ENCODE data around the gene PCGF5.
A peak's percentile ranks its signal among the peaks of the same experiment; 100 is the strongest.
"Not testable (repeated sequence)": the region's sequence is repeated elsewhere in the genome, so short reads cannot be mapped to it uniquely, and the experiment has no call there.

Gene PCGF5

GRCh38 chr10:91220194-91220953 lies at the start of gene PCGF5:
PCGF5 (plus strand) TSS chr10:91220663; CDS start chr10:91222872, 2,209 bp downstream.
- DNase-seq (ENCODE audit: low spot score) = peak; percentile 90

DNA sequence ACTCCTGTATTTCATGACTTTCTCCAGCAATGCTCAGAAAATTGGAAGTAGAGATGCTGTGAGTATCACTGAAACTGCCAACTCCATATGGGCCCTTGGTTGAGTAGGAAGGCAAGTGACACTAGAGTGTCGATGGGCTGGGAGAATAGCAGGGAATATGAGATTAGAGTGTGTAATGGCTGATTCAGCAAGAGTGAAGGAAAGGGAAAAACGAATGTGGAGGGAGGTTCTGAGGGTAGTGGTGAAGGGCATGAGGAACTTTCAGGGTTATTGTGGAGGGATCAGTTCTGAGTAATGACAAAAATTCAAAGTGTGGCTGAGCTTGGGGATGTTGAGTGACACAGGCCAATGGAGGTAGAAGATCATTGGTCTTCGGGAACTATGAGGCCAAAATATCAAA lies 49.0 kb upstream of the PCGF5 start:
- DNase-seq (ENCODE audit: low spot score) = no peak

DNA sequence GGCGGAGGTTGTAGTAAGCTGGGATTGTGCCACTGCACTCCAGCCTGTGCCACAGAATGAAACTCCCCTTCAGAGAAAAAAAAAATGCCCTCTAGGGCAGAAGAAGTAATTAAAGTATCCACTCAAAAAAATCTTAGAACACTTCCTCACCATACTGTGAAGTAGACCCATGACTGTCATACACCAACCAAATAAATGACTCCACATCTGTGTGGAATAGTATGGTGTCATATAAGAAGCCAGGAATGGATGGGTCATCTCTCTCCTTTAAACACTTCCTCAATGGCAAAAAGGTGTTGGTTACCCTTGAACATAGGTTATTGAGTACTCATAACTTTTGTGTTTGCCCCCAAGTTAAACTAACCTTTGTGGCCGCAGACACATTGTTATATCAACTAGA lies 48.1 kb upstream of the PCGF5 start:
- DNase-seq (ENCODE audit: low spot score) = no peak

DNA sequence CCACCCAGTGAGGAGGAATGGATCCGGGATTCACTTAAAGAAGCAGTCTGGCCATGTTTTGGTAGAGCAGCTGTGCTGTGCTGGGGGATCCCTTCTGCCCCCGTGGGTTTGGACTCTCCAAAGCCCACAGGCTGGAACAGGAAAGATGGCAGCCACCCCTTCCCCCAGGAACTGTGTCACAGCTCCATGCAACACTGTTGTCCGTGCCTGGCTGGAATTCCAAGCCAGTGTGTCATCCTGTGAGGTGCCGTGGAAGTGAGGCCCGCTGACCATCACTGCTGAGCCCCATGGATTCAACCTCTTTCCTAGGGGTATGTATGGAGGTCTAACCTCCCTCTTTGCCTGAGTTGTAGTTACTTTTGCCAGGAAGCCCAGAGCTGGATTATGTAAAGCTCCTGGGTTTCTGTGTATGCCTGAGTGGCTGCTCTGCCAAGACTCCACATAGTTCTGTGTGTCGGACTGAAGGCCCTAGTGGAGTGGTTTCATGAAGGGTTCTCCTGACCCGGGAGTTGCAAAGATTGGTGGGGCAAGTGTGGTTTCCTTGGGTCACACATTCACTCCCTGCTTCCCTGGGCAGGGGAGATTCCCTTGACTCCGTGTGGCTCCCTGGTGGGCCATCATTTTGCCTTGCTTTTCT lies 35.1 kb upstream of the PCGF5 start:
- no peak for DNase-seq (ENCODE audit: low spot score)

- no peak for DNase-seq (ENCODE audit: low spot score)
Observed at GRCh38 chr10:91187156-91187555, 33.3 kb upstream of the PCGF5 start.

DNA sequence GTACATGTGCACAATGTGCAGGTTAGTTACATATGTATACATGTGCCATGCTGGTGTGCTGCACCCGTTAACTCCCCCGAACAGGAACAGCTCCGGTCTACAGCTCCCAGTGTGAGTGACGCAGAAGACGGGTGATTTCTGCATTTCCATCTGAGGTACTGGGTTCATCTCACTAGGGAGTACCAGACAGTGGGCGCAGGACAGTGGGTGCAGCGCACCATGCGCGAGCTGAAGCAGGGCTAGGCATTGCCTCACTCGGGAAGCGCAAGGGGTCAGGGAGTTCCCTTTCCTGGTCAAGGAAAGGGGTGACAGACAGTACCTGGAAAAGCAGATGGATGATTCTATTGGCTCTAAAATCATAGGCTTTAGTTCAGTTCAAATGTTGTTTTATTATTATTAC lies 32.5 kb upstream of the PCGF5 start:
- not testable (repeated sequence) for DNase-seq (ENCODE audit: low spot score)

- DNase-seq (ENCODE audit: low spot score) = no peak
Observed at GRCh38 chr10:91188889-91189288, 31.6 kb upstream of the PCGF5 start.

GRCh38 chr10:91190388-91190870 lies 30.0 kb upstream of the PCGF5 start:
- no peak for DNase-seq (ENCODE audit: low spot score)

DNA sequence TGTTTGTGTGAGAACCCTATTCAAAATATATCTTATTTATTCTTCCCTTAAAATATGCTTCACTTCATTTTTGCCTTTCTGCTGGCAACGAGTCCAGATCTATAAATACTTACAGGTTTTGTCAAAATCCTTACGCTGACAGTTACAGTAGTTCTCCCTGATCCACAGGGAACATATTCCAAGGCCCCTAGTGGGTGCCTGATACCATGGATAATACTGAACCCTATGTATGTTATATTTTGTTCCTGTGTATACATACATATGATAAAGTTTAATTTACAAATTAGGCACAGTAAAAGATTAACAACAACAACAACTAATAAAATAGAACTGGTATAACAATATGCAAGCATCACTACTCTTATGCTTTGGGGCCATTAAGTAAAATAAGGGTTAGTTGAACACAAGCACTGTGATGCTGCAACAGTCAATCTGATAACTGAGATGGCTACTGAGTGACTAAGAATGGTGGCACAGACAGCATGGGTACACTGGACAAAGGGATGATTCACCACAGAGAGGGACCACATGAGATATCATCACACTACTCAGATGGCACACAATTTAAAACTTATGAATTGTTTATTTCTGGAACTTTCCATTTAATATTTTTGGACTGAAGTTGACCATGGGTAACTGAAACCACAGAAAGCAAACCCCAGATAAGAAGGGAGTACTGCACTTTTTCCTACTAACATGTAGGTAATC lies 29.4 kb upstream of the PCGF5 start:
- no peak for DNase-seq (ENCODE audit: low spot score)

- DNase-seq (ENCODE audit: low spot score) = no peak
Observed at GRCh38 chr10:91191584-91191919, 28.9 kb upstream of the PCGF5 start.

DNA sequence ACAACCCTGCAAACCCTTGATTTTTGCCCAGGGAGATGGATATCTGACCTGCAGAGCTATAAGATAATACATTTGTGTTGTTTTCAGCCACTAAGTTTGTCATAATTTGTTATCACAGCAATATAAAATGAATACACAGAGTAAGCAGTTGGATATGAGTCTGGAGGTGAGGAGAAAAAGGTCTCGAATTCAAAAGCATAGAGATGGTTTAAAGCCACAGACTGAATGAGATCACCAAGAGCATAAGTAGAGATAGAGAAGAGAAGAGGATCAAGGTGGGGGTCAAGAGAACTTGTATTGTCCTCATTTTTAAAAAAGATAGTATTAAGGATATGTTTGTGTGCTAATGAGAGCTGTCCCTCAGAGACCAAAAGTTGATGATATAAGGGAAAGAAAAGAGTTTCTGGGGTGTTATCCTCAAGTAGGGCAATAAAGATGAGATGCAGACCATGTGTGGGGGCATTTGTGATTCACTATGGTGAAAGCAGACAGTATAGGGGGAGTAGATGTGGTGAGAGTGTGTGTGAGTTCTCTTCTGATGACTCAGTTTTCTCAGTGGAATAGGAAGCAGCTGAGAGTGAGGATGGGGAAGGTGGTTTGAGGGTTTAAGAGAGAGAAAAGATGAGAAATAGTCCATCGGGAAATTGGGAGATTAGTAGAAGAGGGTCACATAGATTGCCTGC lies 25.8 kb upstream of the PCGF5 start:
- no peak for DNase-seq (ENCODE audit: low spot score)

DNA sequence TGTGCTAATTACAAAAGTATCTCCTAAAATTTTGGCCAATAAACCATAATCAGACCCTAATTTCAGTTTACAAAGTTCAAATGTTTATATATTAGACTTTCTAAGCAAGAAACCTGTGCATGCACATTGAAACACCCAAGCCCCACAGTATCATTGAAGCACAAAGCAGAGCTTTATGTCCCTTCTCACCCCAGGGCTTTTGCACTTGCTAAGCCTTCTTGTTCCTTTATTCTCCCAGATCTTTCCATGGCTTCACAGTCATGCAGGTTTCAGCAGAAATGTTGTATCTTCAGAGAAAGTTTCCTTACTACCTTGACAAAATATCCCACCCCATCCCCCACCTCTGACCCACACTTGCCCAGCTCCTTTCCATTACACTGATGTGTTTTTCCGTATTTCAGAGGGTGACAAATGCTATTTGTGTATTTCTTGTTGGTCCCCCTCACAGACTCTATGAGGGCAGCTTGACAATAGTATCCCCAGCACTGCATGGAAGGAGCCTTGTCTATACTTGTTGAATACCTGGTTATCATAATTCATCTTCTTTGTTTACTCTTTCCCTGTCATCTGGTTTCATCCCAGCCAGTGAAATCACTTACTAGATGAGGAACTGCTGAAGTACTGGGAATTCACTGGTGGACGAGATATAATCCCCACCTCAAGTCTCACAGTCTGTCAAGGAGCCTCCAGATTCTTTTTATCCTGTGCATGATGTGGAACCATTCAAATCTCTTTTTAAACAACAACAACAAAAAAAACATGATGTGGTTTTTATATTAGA lies 24.0 kb upstream of the PCGF5 start:
- DNase-seq (ENCODE audit: low spot score) = no peak

- no peak for DNase-seq (ENCODE audit: low spot score)
Observed at GRCh38 chr10:91197127-91197526, 23.3 kb upstream of the PCGF5 start.

GRCh38 chr10:91198781-91199180 lies 21.7 kb upstream of the PCGF5 start:
- DNase-seq (ENCODE audit: low spot score) = no peak

GRCh38 chr10:91200314-91201212 lies 19.9 kb upstream of the PCGF5 start:
- DNase-seq (ENCODE audit: low spot score) = no peak

- DNase-seq (ENCODE audit: low spot score) = no peak
Observed at GRCh38 chr10:91201213-91201996, 19.1 kb upstream of the PCGF5 start.

DNA sequence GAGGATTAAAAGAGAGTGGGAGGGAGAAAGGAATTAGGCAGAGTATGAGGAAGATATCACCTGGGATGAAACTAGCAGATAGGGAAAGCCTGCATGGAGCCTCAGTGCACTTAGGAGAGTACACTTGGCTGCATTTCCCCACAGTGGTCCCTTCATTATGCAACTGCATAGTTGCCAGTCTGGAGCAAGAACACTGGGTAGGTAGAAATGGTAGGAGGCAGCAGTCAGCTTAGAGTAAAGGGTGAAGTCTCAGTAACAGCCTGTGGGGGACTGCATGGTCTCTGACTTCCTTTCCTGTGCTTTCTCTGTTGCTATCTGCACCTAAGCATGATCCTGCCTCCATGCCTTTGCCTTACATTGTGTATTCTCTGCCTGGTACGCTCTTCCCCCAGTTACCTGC lies 14.0 kb upstream of the PCGF5 start:
- no peak for DNase-seq (ENCODE audit: low spot score)

DNA sequence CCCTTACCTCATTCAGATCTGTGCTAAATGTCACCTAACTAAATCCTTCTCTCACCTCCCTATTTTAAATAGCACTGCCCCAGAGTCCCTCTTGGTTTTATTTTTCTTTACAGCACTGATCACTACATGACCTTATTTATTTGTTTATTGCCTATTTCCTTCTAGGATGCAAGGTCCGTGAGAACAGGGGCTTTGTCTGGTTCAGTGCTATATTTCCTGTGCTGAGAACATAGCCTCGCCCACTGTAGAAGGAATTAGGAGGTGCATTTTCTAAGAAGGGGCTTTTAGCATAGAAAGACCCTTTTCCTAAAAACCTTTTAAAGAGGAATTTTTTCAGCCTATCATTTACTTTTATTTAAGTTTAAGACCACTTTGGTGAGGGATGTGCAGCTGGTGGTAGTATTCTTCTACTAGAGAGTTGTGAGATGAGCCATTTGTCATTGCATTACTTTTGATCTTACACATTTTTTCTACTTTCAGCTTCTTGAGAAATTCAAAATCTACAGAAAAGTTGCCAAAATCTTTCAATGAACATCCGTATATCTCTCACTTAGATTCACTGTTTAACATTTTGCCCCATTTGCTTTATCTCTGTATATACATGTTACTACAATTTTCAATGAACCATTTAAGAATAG lies 13.5 kb upstream of the PCGF5 start:
- no peak for DNase-seq (ENCODE audit: low spot score)

DNA sequence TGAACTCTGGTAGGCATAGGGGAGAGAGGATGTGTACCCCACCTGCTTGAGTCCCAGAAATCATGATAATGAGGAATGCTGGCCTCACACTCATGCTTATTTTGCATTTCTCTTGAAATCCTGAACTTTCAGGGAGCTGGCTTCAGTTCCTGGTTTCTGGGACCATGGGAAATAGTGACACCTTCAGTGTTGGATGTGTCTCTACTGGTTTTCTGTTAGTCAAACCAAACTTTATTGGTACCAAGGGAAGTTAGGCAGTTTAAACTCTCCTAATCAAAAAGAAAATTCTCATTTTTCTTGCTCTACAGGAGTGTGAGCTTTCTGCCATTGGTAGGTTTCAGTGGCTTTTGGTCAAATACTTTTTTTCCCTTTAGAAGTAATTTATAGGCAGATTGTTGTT lies 11.8 kb upstream of the PCGF5 start:
- DNase-seq (ENCODE audit: low spot score) = no peak

All from left forelimb (tissue), 1 donor.